Measurements from ENCODE around the gene HLA-C. TPM values are rescaled to one million over a fixed set of nuclear protein-coding genes. Genes with fewer than 3 reads are reported as not detected.

Gene HLA-C
- total and polyA plus RNA-seq, 9 of the 15 experiments (the other 6 are each of a cell fraction or from before 2014, with no cell fraction given) = 0.23 to 4.9 (median 1.2) TPM

DNA sequence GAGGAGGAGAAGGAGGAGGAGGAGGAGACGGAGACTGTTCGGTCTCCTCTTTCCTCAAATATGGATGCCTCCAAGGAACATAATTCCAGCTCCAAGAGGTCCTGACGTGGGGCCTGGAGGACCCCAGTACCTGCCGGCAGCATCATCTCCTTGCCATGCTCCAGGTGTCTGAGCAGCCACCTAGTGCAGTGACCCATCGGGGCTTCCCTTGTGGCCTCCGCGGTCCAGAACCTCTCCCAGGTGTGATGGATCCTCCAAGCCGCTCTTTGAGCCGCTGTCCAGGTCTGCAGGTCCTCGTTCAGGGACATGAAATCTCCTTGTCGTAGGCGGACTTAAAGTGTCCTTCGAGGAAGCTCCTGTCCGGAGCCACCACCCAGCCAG is 35.8 kb upstream of the HLA-C start:
- peaks cover 17 to 38% of the 10 kb centered on the region in 2 experiments; a peak in 4 of 5 replicates for H3K27me3 ChIP-seq (ENCODE audit: control insufficient read depth in 2 of 2, insufficient read depth in 2 of 2, low read length in 2 of 2)
- no peak overlapping the region for H3K9ac ChIP-seq (ENCODE audit: insufficient read depth in 1 of 2, low read depth in 2 of 2, low read length in 2 of 2)
- no peak overlapping the region for H3K4me2 ChIP-seq (ENCODE audit: insufficient read depth, low read length)
- no peak overlapping the region for H3K27ac ChIP-seq (ENCODE audit: extremely low read depth, low read depth, low read length)
- H4K20me1 ChIP-seq (replicated peaks; ENCODE audit: control insufficient read depth, insufficient read depth, low read length) = no peaks in the 10 kb centered on the region; the same call in 1 of the 2 replicates
- H3K9me3 ChIP-seq (replicated peaks; ENCODE audit: control insufficient read depth, insufficient read depth, low read depth, low read length) = no peaks in the 10 kb centered on the region
- peaks cover 8 to 15% of the 10 kb centered on the region in 2 experiments; a peak in 4 of 5 replicates for H3K4me1 ChIP-seq (replicated peaks in 1 of 2; ENCODE audit: control insufficient read depth in 2 of 2, insufficient read depth in 2 of 2, low read length in 2 of 2)
- ChIA-PET CTCF (ENCODE audit: low intra/inter-chr PET ratio) (interaction anchor here (0.5 to 0.6 kb wide), 2 partner anchors 118 to 149 kb away, joined by 3 read pairs; partner anchors contain the start of gene TCF19), POLR2A (interaction anchor here (0.5 to 2.4 kb wide), 3 partner anchors 10 to 16 kb away, joined by 3 to 15 read pairs (median 3); no protein-coding TSS in a partner anchor)
- intact Hi-C loops (cut with micrococcal nuclease) (no loop called here), in situ Hi-C loops (cut with MboI) (no loop called here)
- ATAC-seq (no peak), FAIRE-seq (peak; percentile 32), DNase-seq (ENCODE audit: extremely low read depth in 1 of 4, low spot score in 3 of 4) (no peak)
- 23% methylated on average over 13 of the region's 14 CpGs for WGBS (ENCODE audit: insufficient coverage, low coverage, missing lambda C conversion rate)
- BruUV-seq (replicated peaks) = no TSS peak
- H3K36me3 ChIP-seq (ENCODE audit: control insufficient read depth, insufficient read depth, low read length) = no peaks in the 10 kb centered on the region
- no peak overlapping the region for H3K4me3 ChIP-seq
- TF ChIP-seq CHD1 (IDR thresholded peaks at IDR 0.05; ENCODE audit: low read length) = no peak
- no peak for TF ChIP-seq ARID2 (IDR thresholded peaks at IDR 0.05)
- no peak for TF ChIP-seq KDM2B (CRISPR knock-in tag; IDR thresholded peaks at IDR 0.05)
- no peak for TF ChIP-seq MED1 (CRISPR knock-in tag; IDR thresholded peaks at IDR 0.05; ENCODE audit: borderline replicate concordance)
- no peaks in the 10 kb centered on the region for H3K79me2 ChIP-seq (ENCODE audit: control insufficient read depth, insufficient read depth, low read length)
- H2AFZ ChIP-seq (ENCODE audit: low read depth, low read length) = no peak overlapping the region
- H3K9me1 ChIP-seq (ENCODE audit: control insufficient read depth, insufficient read depth, low read length) = no peaks in the 10 kb centered on the region

DNA sequence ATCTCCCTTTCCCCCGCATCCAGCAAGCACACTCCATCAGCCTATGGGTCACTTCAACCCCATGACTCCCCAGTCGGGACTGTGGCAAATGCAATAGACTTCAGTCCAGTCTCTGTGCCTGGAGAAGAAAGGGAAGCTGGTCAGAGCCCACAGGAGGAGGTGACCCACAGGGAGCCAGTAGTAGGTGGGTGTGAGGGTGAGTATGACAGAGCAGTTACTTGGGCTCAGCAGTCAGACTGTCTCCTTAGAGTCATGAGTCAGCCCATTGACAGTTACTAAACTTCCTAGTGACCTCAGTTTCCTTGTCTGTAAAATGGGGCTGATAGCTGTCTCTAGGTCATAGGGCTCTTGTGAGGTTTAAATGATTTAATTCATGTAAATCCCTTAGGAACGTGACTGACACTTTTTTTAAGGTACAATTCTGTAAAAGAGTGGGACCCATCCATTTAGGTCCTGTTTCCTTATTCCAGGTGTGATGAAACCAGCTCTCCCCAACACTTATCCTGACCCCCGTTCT is 33.9 kb upstream of the HLA-C start:
- intact Hi-C loops (cut with micrococcal nuclease) = no loop called here
- no peaks in the 10 kb centered on the region for H3K79me2 ChIP-seq (ENCODE audit: control insufficient read depth, insufficient read depth, low read length)
- CTCF ChIA-PET (ENCODE audit: low intra/inter-chr PET ratio) = no interaction called here
- peaks cover 8 to 15% of the 10 kb centered on the region in 2 experiments; a peak in 4 of 5 replicates for H3K4me1 ChIP-seq (replicated peaks in 1 of 2; ENCODE audit: control insufficient read depth in 2 of 2, insufficient read depth in 2 of 2, low read length in 2 of 2)
- H3K36me3 ChIP-seq (ENCODE audit: control insufficient read depth, insufficient read depth, low read length) = no peaks in the 10 kb centered on the region
- TF ChIP-seq ZNF3 (CRISPR knock-in tag; IDR thresholded peaks at IDR 0.05) (no peak), HDAC2 (IDR thresholded peaks at IDR 0.05) (0 out of 2 replicates have a peak, but pooled peaks have one; percentile 22), RBM25 (IDR thresholded peaks at IDR 0.05; ENCODE audit: low read depth, low read length, severe bottlenecking) (peak; percentile 91)
- ATAC-seq (no peak), FAIRE-seq (no peak), DNase-seq (ENCODE audit: extremely low read depth in 1 of 4, low spot score in 3 of 4) (no peak)
- H3K9me1 ChIP-seq (ENCODE audit: control insufficient read depth, insufficient read depth, low read length) = no peaks in the 10 kb centered on the region
- H3K9me3 ChIP-seq (replicated peaks; ENCODE audit: control insufficient read depth, insufficient read depth, low read depth, low read length) = no peaks in the 10 kb centered on the region
- H3K4me3 ChIP-seq = no peak overlapping the region
- in situ Hi-C loops (cut with MboI) = no loop called here
- H4K20me1 ChIP-seq (replicated peaks; ENCODE audit: control insufficient read depth, insufficient read depth, low read length) = no peaks in the 10 kb centered on the region; the same call in 1 of the 2 replicates
- WGBS (ENCODE audit: insufficient coverage, low coverage, missing lambda C conversion rate) = 3% methylated on average over 4 of the region's 4 CpGs
- no TSS peak for BruUV-seq (replicated peaks)
- H3K9ac ChIP-seq (ENCODE audit: insufficient read depth in 1 of 2, low read depth in 2 of 2, low read length in 2 of 2) = no peak overlapping the region
- H2AFZ ChIP-seq (ENCODE audit: low read depth, low read length) = no peak overlapping the region
- peaks cover 23 to 35% of the 10 kb centered on the region in 2 experiments for H3K27me3 ChIP-seq (ENCODE audit: control insufficient read depth in 2 of 2, insufficient read depth in 2 of 2, low read length in 2 of 2)
- no peak overlapping the region for H3K27ac ChIP-seq (ENCODE audit: extremely low read depth, low read depth, low read length)
- no peak overlapping the region for H3K4me2 ChIP-seq (ENCODE audit: insufficient read depth, low read length)
- POLR2A ChIA-PET = interaction anchor here (0.6 kb wide), 2 partner anchors 11 to 37 kb away, joined by 3 read pairs; no protein-coding TSS in a partner anchor
